ENCODE data around the gene AKIRIN2.

- TF ChIP-seq RARB (CRISPR knock-in tag; IDR thresholded peaks at IDR 0.05): no peak
- no peak for TF ChIP-seq GLIS3 (CRISPR knock-in tag; IDR thresholded peaks at IDR 0.05)
- no peak for TF ChIP-seq TOX (CRISPR knock-in tag; IDR thresholded peaks at IDR 0.05; ENCODE audit: borderline replicate concordance)
- TF ChIP-seq BACH2 (CRISPR knock-in tag; IDR thresholded peaks at IDR 0.05; ENCODE audit: borderline replicate concordance): no peak
- TF ChIP-seq OSR1 (CRISPR knock-in tag; IDR thresholded peaks at IDR 0.05): no peak
- no peak for TF ChIP-seq PATZ1 (CRISPR knock-in tag; IDR thresholded peaks at IDR 0.05; ENCODE audit: borderline replicate concordance)
- TF ChIP-seq POU6F1 (CRISPR knock-in tag; IDR thresholded peaks at IDR 0.05; ENCODE audit: borderline replicate concordance, low read depth): no peak
- TF ChIP-seq ZFP3 (CRISPR knock-in tag; IDR thresholded peaks at IDR 0.05): no peak
- no peak for TF ChIP-seq CREB5 (CRISPR knock-in tag; IDR thresholded peaks at IDR 0.05; ENCODE audit: low read depth)
Observed at GRCh38 chr6:87731080-87731479, 29.0 kb upstream of the AKIRIN2 start.
